ENCODE results near the gene SELENOO.

DNA sequence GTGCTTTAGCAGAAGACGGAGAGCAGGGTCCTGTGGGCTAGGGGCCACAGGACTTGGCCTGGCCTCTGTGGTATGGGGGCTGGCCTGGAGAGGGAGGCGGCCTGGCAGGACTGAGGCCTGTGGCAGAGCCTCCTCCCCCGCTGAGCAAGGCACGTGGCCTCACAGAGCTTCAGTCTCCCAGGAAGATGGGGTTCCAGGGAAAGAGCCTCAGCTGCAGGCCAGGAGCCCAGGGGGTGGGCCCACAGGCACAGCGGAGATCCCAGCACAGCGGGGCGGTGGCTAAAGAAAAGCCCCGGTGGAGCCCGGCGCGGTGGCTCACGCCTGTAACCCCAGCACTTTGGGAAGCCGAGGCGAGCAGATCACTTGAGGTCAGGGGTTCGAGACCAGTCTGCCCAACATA lies 58.5 kb downstream of the SELENOO start:
- TF ChIP-seq, protein P1, sequence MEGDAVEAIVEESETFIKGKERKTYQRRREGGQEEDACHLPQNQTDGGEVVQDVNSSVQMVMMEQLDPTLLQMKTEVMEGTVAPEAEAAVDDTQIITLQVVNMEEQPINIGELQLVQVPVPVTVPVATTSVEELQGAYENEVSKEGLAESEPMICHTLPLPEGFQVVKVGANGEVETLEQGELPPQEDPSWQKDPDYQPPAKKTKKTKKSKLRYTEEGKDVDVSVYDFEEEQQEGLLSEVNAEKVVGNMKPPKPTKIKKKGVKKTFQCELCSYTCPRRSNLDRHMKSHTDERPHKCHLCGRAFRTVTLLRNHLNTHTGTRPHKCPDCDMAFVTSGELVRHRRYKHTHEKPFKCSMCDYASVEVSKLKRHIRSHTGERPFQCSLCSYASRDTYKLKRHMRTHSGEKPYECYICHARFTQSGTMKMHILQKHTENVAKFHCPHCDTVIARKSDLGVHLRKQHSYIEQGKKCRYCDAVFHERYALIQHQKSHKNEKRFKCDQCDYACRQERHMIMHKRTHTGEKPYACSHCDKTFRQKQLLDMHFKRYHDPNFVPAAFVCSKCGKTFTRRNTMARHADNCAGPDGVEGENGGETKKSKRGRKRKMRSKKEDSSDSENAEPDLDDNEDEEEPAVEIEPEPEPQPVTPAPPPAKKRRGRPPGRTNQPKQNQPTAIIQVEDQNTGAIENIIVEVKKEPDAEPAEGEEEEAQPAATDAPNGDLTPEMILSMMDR (IDR thresholded peaks at IDR 0.05) = no peak
- no peak for TF ChIP-seq ZFX (IDR thresholded peaks at IDR 0.05; ENCODE audit: borderline replicate concordance)
